GM12873 (cell line): Measurements from ENCODE around the gene DUT.

ENCODE experiments used
- TF ChIP-seq, protein P1 (sequence below): IDR thresholded peaks from 2 replicates; pipeline ENCODE4 v1.5.1; 2012; ENCODE audit warnings: low read depth, mild to moderate bottlenecking, moderate library complexity, low read length, control low read depth; ENCODE audit not compliant: insufficient read depth; ENCODE audit errors: missing control alignments

The DUT gene

DNA sequence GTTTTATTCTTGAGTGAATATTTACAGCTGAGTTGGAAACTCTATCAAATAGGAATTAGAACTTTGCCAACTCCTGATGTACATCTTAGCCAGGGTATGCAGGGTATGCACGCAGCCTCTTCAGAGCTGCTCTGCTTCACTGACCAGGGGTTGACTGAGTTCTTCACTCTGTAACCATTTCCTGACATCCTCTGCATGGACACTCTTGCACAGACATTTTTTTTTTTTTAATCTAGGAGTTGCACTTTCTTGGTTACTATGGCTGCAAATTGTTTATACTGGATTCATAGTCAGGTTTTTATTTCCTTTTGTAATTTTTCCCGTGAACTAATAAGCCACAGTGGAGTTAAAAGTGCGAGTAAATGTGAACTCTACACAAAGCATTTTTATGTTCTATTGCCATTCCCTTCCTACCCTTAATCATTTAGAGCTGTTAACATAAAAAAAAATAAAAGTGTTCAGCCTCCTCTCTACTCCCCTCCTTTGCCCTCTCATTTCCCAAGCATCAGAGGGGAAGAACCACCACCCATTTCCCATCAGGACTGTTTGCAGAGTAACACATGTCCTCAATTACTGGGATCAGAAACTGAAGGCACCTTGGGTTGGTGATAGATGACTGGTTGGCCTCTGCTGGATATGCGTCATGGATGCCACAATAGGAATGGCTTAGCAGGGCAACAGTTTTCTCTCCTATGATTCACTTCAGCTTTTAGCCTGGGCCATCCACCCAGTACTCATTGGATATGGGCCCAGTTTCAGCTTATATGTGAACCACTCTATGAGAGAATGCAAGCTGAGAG lies 54.0 kb downstream of the DUT start:
- TF ChIP-seq, protein P1, sequence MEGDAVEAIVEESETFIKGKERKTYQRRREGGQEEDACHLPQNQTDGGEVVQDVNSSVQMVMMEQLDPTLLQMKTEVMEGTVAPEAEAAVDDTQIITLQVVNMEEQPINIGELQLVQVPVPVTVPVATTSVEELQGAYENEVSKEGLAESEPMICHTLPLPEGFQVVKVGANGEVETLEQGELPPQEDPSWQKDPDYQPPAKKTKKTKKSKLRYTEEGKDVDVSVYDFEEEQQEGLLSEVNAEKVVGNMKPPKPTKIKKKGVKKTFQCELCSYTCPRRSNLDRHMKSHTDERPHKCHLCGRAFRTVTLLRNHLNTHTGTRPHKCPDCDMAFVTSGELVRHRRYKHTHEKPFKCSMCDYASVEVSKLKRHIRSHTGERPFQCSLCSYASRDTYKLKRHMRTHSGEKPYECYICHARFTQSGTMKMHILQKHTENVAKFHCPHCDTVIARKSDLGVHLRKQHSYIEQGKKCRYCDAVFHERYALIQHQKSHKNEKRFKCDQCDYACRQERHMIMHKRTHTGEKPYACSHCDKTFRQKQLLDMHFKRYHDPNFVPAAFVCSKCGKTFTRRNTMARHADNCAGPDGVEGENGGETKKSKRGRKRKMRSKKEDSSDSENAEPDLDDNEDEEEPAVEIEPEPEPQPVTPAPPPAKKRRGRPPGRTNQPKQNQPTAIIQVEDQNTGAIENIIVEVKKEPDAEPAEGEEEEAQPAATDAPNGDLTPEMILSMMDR: no peak

DNA sequence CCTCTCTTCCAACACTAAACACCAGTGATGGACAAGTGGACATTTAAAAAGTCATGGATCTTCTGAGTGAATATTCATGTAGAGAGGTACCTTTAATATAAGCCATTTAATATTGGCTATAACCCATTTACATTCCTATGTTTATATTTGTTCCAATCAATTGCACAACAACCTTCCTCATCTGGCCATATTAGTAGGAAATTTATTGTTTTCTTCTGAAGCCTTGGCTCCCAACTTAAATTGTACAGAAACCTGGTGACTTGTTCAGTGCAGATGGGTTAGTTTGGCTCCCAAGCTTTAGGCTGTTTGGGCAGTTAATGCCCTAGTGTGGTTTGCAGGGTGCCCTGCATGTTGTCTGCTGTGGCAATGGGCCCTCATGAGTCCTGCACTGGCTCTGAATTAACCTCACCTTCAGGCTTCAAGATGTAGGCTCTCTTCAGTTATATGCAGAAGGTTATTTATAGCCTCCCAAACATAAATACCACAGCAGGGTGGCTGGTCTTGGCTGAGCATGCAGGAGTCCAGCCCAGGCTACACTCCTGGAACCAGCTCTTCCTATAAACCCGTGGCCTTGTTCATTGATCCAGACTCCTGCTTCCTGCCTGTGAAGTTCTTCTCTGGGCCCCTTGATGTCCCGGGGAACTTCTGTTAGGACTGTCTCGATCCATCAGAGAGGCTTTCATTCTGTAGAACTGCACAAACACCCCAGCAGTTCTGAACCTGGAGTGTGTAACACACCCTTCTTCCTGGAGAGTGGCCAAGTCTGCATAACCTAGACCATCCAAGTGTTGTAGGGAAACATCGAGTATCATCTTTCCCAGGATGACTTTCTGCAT lies 57.0 kb downstream of the DUT start:
- TF ChIP-seq, protein P1: no peak

DNA sequence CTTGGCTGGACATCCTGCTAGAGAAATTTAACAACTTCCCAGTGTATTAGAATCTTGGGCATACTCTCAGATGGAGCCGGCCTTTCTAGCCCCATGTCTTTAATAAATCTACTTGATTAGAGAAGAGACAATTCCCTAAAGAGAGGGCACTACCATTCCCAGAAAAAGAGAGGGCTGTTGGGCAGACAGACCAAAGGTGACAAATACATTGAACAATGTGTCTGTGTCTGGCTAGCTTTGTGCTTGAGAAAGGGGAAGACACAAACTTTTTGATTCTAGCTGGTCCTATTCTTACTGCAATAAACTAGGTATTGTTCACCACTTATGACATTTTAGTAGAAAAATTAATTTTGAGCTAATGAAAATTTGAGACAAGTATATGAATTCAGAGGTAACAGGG lies 57.7 kb downstream of the DUT start:
- TF ChIP-seq, protein P1: no peak

DNA sequence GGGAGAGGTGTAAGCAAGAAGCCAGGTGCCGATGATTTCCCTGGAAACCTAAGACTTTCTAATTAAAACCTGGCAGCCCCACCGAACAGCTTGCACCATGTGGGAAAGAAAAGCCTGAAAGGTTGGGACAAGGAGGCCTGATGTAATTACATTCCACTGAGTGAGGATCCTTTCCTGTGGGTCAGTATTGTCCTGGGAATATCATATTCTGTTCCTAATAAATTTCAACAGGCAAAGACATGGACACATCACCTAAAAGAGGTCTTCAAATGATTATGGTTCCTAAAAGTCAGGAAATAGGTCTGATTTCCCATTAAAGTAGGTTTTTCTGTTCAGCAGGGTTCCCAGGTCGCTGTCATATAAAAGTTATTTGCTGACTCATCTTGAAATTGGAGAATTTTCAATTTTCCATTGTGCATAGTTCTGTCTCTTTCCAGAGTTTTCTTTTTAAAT lies 58.5 kb downstream of the DUT start:
- TF ChIP-seq, protein P1: no peak

DNA sequence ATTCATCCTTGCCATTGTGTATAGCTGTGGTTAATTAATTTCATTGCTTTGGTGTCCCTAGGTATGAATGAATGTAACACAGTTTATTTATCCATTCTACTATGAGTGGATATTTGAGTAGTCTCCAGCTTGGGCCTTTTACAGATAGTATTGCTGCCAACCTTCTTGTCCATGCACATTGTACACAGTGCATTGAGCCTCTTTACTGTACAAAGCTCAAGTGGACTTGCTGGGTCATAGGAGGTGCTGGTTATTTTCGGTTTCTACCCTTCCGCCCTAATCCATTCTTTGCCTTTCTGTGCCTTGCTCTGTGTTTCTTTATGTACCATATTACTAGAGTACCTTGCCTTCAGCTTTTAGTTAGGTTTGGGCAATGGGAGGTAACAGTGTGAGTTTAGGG lies 60.7 kb downstream of the DUT start:
- TF ChIP-seq, protein P1: no peak

DNA sequence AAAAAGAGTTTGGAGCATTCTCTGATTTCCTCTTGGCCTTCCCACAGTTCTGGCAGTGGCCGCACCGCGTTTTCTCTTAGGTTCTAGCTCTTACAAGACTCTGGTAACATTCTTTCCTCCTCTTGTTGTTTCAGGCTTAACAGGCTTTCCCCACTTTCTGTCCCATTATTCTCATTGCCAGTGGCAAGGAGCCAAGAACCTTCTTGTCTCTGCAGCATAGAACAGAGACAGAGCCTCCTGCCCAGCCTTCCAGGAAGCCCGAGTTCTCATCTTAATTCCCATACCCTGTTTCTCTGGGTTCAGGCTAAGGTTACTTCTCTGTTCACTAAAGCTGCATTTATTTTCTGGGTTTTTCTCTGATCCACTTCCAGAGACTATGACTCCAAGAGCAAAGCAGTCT lies 61.1 kb downstream of the DUT start:
- TF ChIP-seq, protein P1: no peak
